ENCODE results near the gene CHCHD6.

DNA sequence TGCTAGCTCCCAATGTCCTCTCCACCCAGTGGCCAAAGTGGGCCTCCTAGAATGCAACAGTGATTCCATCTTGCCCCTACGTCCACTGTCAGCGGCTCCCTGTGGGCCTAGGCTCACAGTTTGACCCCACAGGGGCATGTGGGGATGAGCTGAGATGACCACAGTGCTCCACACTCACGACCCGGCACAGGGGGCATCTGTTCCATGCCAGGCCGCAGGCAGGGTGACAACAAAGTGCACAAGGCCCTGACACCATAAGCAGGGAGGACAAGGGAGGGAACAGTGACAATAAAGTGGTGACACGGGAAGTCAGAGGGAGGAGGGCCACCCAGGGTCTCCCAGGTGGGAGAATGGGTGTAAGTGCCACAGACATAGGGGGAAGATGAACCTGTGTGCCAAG lies 273.8 kb downstream of the CHCHD6 start:
- TF ChIP-seq EZH2 (IDR thresholded peaks at IDR 0.05; ENCODE audit: insufficient read depth, poor library complexity, severe bottlenecking) (no peak), EZH2phosphoT487 (IDR thresholded peaks at IDR 0.05; ENCODE audit: insufficient read depth, low read depth) (no peak)
